ENCODE data around the gene KPRP. TPM values are rescaled to one million over a fixed set of nuclear protein-coding genes. Genes with fewer than 3 reads are reported as not detected.

Gene KPRP
- total RNA-seq, 1 experiment from 2014 or later: not detected

- POLR2A ChIA-PET (ENCODE audit: low non-redundant PET): no interaction called here
- no peaks in the 10 kb centered on the region for H3K9me3 ChIP-seq (ENCODE audit: low read depth, low read length, poor library complexity, severe bottlenecking)
- TF ChIP-seq EZH2 (IDR thresholded peaks at IDR 0.05; ENCODE audit: borderline replicate concordance, low read depth, low read length, poor library complexity, severe bottlenecking) (no peak), CTCF (conservative IDR thresholded peaks at IDR 0.05; ENCODE audit: low read depth, low read length) (no peak)
- H3K36me3 ChIP-seq (ENCODE audit: insufficient read depth, low read length, poor library complexity, severe bottlenecking): no peaks in the 10 kb centered on the region
- H3K27me3 ChIP-seq (replicated peaks; ENCODE audit: insufficient read depth, low read depth, low read length, poor library complexity): no peaks in the 10 kb centered on the region
- no peak overlapping the region for H3K4me3 ChIP-seq (ENCODE audit: low read depth, low read length, poor library complexity, severe bottlenecking)
- BruUV-seq (replicated peaks): no TSS peak
- H3K4me1 ChIP-seq (ENCODE audit: insufficient read depth, low read length, poor library complexity, severe bottlenecking): no peaks in the 10 kb centered on the region
- no peak for DNase-seq (ENCODE audit: low spot score)
- no peak overlapping the region for H3K27ac ChIP-seq (ENCODE audit: low read depth, low read length, poor library complexity, severe bottlenecking)
- CTCF ChIA-PET: no interaction called here
- intact Hi-C loops (cut with micrococcal nuclease; ENCODE audit: unreplicated experiment): no loop called here
These were observed 811 bp downstream of the KPRP start for GRCh38 chr1:152758636-152759035.

GRCh38 chr1:152759453-152760173 lies 1.8 kb downstream of the KPRP start:
- Histone ChIP-seq H3K9me3 (ENCODE audit: low read depth, low read length, poor library complexity, severe bottlenecking) (no peaks in the 10 kb centered on the region), H3K27ac (ENCODE audit: low read depth, low read length, poor library complexity, severe bottlenecking) (no peak overlapping the region), H3K27me3 (replicated peaks; ENCODE audit: insufficient read depth, low read depth, low read length, poor library complexity) (no peaks in the 10 kb centered on the region), H3K4me1 (ENCODE audit: insufficient read depth, low read length, poor library complexity, severe bottlenecking) (no peaks in the 10 kb centered on the region), H3K36me3 (ENCODE audit: insufficient read depth, low read length, poor library complexity, severe bottlenecking) (no peaks in the 10 kb centered on the region), H3K4me3 (ENCODE audit: low read depth, low read length, poor library complexity, severe bottlenecking) (no peak overlapping the region)
- intact Hi-C loops (cut with micrococcal nuclease; ENCODE audit: unreplicated experiment): no loop called here
- ChIA-PET CTCF (no interaction called here), POLR2A (ENCODE audit: low non-redundant PET) (no interaction called here)
- BruUV-seq (replicated peaks): no TSS peak
- TF ChIP-seq CTCF (conservative IDR thresholded peaks at IDR 0.05; ENCODE audit: low read depth, low read length): no peak
- no peak for TF ChIP-seq EZH2 (IDR thresholded peaks at IDR 0.05; ENCODE audit: borderline replicate concordance, low read depth, low read length, poor library complexity, severe bottlenecking)
- no peak for DNase-seq (ENCODE audit: low spot score)

DNA sequence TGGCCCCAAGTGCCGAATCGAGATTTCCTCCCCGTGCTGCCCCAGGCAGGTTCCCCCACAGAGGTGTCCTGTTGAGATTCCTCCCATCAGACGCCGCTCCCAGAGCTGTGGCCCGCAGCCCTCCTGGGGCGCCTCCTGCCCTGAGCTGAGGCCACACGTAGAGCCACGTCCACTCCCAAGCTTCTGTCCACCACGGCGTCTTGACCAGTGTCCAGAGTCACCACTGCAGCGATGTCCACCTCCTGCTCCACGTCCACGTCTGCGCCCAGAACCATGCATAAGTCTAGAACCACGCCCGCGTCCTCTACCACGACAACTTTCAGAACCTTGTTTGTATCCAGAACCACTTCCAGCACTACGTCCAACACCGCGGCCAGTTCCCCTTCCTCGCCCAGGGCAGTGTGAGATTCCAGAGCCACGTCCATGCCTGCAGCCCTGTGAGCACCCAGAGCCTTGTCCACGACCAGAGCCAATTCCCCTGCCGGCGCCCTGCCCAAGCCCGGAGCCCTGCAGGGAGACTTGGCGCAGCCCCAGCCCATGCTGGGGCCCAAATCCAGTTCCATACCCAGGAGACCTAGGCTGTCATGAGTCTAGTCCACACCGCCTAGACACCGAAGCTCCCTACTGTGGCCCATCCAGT lies 2.8 kb downstream of the KPRP start:
- BruUV-seq (replicated peaks): no TSS peak
- no peaks in the 10 kb centered on the region for H3K27me3 ChIP-seq (replicated peaks; ENCODE audit: insufficient read depth, low read depth, low read length, poor library complexity)
- H3K36me3 ChIP-seq (ENCODE audit: insufficient read depth, low read length, poor library complexity, severe bottlenecking): no peaks in the 10 kb centered on the region
- no peak overlapping the region for H3K4me3 ChIP-seq (ENCODE audit: low read depth, low read length, poor library complexity, severe bottlenecking)
- H3K27ac ChIP-seq (ENCODE audit: low read depth, low read length, poor library complexity, severe bottlenecking): no peak overlapping the region
- no peaks in the 10 kb centered on the region for H3K9me3 ChIP-seq (ENCODE audit: low read depth, low read length, poor library complexity, severe bottlenecking)
- ChIA-PET POLR2A (ENCODE audit: low non-redundant PET) (no interaction called here), CTCF (no interaction called here)
- H3K4me1 ChIP-seq (ENCODE audit: insufficient read depth, low read length, poor library complexity, severe bottlenecking): no peaks in the 10 kb centered on the region
- intact Hi-C loops (cut with micrococcal nuclease; ENCODE audit: unreplicated experiment): no loop called here
- DNase-seq (ENCODE audit: low spot score): no peak
- TF ChIP-seq EZH2 (IDR thresholded peaks at IDR 0.05; ENCODE audit: borderline replicate concordance, low read depth, low read length, poor library complexity, severe bottlenecking) (no peak), CTCF (conservative IDR thresholded peaks at IDR 0.05; ENCODE audit: low read depth, low read length) (no peak)
